ENCODE measurements around the gene SGK1.

DNA sequence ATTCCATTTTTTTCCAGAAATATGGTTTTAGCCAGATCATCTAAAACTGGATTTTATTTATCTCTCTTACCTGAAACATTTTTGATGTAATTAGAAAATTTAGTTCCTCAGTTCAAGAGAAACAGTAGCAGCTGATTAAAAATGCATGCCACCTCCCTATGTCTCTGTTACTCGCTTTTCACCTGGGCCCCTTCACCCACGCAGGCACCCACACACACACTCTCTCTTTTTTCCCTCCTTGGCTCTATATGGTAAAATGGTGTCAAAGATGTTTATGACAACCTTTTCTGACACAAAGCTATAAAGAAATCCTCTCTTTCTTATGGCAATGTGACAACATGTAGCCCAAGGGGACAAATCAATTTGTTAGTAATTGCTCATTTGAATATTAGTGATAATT lies 5.8 kb upstream of the SGK1 start:
- TF ChIP-seq CTCF (IDR thresholded peaks at IDR 0.05; ENCODE audit: low read depth, low read length, poor library complexity, severe bottlenecking) = no peak
- TF ChIP-seq EZH2phosphoT487 (IDR thresholded peaks at IDR 0.05; ENCODE audit: borderline replicate concordance, low read length) = no peak

Data from DOHH2 (cell line).